H1 (cell line): ENCODE data around the gene OASL.

Source experiments
- EZH2 ChIP-seq: fragments of 200-600 bp; sonication (generic); IDR thresholded peaks from 2 replicates; pipeline ENCODE4 v1.7.1; 2012; ENCODE audit warnings: low read depth, mild to moderate bottlenecking, moderate library complexity, low read length, inconsistent platforms; ENCODE audit not compliant: severe bottlenecking
- POLR2A ChIP-seq, 2 experiments: IDR thresholded peaks; 1 replicate in 1 of 2; 2 replicates in 1 of 2; pipeline ENCODE4 v1.6.1; 2011; ENCODE audit warnings: low read depth in 2 of 2, low read length in 2 of 2, mild to moderate bottlenecking in 2 of 2; ENCODE audit errors: control extremely low read depth in 1 of 2
- SRF ChIP-seq: IDR thresholded peaks from 2 replicates; pipeline ENCODE4 v1.6.1; 2011; ENCODE audit warnings: mild to moderate bottlenecking, low read depth, low read length, moderate library complexity
- TF ChIP-seq, protein P1 (sequence below), 3 experiments: IDR thresholded peaks; 1 replicate in 2 of 3; 2 replicates in 1 of 3; pipeline versions ENCODE4 v1.5.1 to v1.6.1; 2011; ENCODE audit warnings: low read length in 3 of 3, mild to moderate bottlenecking in 3 of 3, inconsistent platforms in 2 of 3, low read depth in 1 of 3, moderate library complexity in 1 of 3; ENCODE audit not compliant: insufficient read depth in 1 of 3; ENCODE audit errors: control extremely low read depth in 1 of 3
- TF ChIP-seq, protein P2 (sequence below): IDR thresholded peaks from 2 replicates; pipeline ENCODE4 v1.6.1; 2012; ENCODE audit warnings: low read length, inconsistent platforms

DNA sequence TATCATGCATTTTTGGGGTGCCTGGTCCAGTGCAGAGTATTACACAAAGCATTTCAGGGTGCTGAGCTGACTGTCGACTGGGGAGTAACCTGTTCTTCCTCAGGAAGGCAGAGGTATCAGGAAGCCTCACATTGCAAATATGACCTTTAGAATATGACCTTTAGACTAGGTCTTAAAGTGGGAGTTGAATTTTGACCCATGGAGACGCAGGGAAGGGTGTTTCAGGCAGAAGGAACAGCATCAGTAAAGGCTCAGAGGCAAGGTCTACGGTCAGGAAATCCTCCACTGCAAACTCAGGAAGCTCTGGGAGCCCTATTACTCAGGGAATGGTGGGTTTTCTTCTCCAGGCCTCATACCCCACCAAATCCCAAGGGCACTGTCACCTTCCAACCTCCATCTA is 49.4 kb downstream of the OASL start:
- TF ChIP-seq POLR2A (IDR thresholded peaks at IDR 0.05; ENCODE audit: control extremely low read depth in 1 of 2, low read depth in 2 of 2, low read length in 2 of 2) (no peak), SRF (no peak), EZH2 (no peak)
- TF ChIP-seq, protein P1, sequence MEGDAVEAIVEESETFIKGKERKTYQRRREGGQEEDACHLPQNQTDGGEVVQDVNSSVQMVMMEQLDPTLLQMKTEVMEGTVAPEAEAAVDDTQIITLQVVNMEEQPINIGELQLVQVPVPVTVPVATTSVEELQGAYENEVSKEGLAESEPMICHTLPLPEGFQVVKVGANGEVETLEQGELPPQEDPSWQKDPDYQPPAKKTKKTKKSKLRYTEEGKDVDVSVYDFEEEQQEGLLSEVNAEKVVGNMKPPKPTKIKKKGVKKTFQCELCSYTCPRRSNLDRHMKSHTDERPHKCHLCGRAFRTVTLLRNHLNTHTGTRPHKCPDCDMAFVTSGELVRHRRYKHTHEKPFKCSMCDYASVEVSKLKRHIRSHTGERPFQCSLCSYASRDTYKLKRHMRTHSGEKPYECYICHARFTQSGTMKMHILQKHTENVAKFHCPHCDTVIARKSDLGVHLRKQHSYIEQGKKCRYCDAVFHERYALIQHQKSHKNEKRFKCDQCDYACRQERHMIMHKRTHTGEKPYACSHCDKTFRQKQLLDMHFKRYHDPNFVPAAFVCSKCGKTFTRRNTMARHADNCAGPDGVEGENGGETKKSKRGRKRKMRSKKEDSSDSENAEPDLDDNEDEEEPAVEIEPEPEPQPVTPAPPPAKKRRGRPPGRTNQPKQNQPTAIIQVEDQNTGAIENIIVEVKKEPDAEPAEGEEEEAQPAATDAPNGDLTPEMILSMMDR (IDR thresholded peaks at IDR 0.05; ENCODE audit: control extremely low read depth in 1 of 3, insufficient read depth in 1 of 3, low read depth in 1 of 3, low read length in 3 of 3) = no peak
- TF ChIP-seq, protein P2, sequence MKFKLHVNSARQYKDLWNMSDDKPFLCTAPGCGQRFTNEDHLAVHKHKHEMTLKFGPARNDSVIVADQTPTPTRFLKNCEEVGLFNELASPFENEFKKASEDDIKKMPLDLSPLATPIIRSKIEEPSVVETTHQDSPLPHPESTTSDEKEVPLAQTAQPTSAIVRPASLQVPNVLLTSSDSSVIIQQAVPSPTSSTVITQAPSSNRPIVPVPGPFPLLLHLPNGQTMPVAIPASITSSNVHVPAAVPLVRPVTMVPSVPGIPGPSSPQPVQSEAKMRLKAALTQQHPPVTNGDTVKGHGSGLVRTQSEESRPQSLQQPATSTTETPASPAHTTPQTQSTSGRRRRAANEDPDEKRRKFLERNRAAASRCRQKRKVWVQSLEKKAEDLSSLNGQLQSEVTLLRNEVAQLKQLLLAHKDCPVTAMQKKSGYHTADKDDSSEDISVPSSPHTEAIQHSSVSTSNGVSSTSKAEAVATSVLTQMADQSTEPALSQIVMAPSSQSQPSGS = no peak
